Left lung (tissue), 10 donors: ENCODE results near the gene LARP1B. TPM values are rescaled to one million over a fixed set of nuclear protein-coding genes. Genes with fewer than 3 reads are reported as not detected.

Source experiments
- ATAC-seq: fragments of 200-7000 bp; cut with Tn5 transposase; one replicate; pipeline ENCODE4 v1.9.1; 2020; ENCODE audit warnings: moderate library complexity
- DNase-seq, 4 donors: peaks; one replicate each; pipeline ENCODE4 v3.0.0-alpha.2; 2013 to 2020
- H3K27ac ChIP-seq, 2 donors: fragments of 200-600 bp; sonication (generic) in 1 of 2; one replicate each; pipeline versions ENCODE4 v1.5.0 to v1.8.0; 2020 to 2021
- H3K27me3 ChIP-seq, 2 donors: fragments of 200-600 bp; sonication (generic) in 1 of 2; one replicate each; pipeline versions ENCODE4 v1.5.0 to v1.8.0; 2020 to 2021
- H3K36me3 ChIP-seq, 2 donors: fragments of 200-600 bp; sonication (generic) in 1 of 2; one replicate each; pipeline versions ENCODE4 v1.5.0 to v1.8.0; 2020 to 2021
- H3K4me1 ChIP-seq, 2 donors: fragments of 200-600 bp; one replicate each; pipeline ENCODE4 v1.8.0; 2021
- H3K4me3 ChIP-seq, 2 donors: fragments of 200-600 bp; sonication (generic) in 1 of 2; one replicate each; pipeline versions ENCODE4 v1.5.0 to v1.8.0; 2020 to 2021; ENCODE audit warnings: mild to moderate bottlenecking in 1 of 2
- H3K9me3 ChIP-seq, 2 donors: fragments of 200-600 bp; sonication (generic) in 1 of 2; one replicate each; pipeline versions ENCODE4 v1.5.0 to v1.8.0; 2020 to 2021
- CTCF ChIP-seq, 2 donors: fragments of 200-600 bp; sonication (generic) in 1 of 2; IDR thresholded peaks; one replicate each; pipeline versions ENCODE4 v1.5.0 to v1.8.0; 2021; ENCODE audit warnings: antibody characterized with exemption in 2 of 2
- intact Hi-C, 2 donors: fragments of 100-400 bp; cut with DNase I; formaldehyde crosslinking; loops; one replicate each; pipeline versions ENCODE4 v1.11.2 to v1.14.2; 2022
- polyA plus RNA-seq, 6 donors: library from polyadenylated mRNA; unstranded; fragments of 120-200 nt; gene quantifications; one replicate each; pipeline ENCODE4 v1.2.1, GENCODE V29; 2013; ENCODE audit not compliant: insufficient read length in 6 of 6
- total RNA-seq, 2 donors: library from RNA; stranded (reverse); fragmentation: NEBNext Ultra II Directional; extraction: Animal tissue kit (Norgen Biotek cat#: 25700); gene quantifications; one replicate each; pipeline ENCODE4 v1.2.1, GENCODE V29; 2021
- donor health status: DM: no; HTN: yes; CAD: no.
- donor health status: DM: no; HTN: no; CAD: no.

LARP1B gene
- total and polyA plus RNA-seq, 8 donors = 14.5 to 19.7 (median 17.2) TPM

- no peak overlapping the region for H3K4me3 ChIP-seq
- H3K4me1 ChIP-seq = no peaks in the 10 kb centered on the region
- no peak overlapping the region for H3K27ac ChIP-seq
- intact Hi-C loops = no loop called here
- DNase-seq = no peak
- no peaks in the 10 kb centered on the region for H3K9me3 ChIP-seq
- peaks cover 0 to 38% of the 10 kb centered on the region in 2 donors for H3K36me3 ChIP-seq
- ATAC-seq = no peak
- no peak for TF ChIP-seq CTCF (IDR thresholded peaks at IDR 0.05)
- no peaks in the 10 kb centered on the region for H3K27me3 ChIP-seq
Measured at GRCh38 chr4:128107766-128108165, 46.7 kb downstream of the LARP1B start.

- no peak for ATAC-seq
- no peak for TF ChIP-seq CTCF (IDR thresholded peaks at IDR 0.05)
- intact Hi-C loops = no loop called here
Measured at GRCh38 chr4:128123036-128123435, 61.9 kb downstream of the LARP1B start.

GRCh38 chr4:128130621-128131020 is 69.5 kb downstream of the LARP1B start:
- Histone ChIP-seq H3K27ac (no peak overlapping the region), H3K9me3 (no peaks in the 10 kb centered on the region), H3K27me3 (no peaks in the 10 kb centered on the region), H3K4me3 (no peak overlapping the region), H3K4me1 (no peaks in the 10 kb centered on the region), H3K36me3 (peaks cover 0 to 2% of the 10 kb centered on the region in 2 donors)
- DNase-seq (no peak), ATAC-seq (no peak)
- TF ChIP-seq CTCF (IDR thresholded peaks at IDR 0.05) = no peak
- intact Hi-C loops = no loop called here

More at GRCh38 chr4:128123036-128123435, 61.9 kb downstream of the LARP1B start:
- DNase-seq = no peak
- Histone ChIP-seq H3K27ac (no peak overlapping the region), H3K9me3 (no peaks in the 10 kb centered on the region), H3K4me3 (no peak overlapping the region), H3K27me3 (no peaks in the 10 kb centered on the region), H3K4me1 (no peaks in the 10 kb centered on the region), H3K36me3 (peaks cover 0 to 28% of the 10 kb centered on the region in 2 donors)

GRCh38 chr4:128134925-128135324 is 73.8 kb downstream of the LARP1B start:
- Histone ChIP-seq H3K4me3 (no peak overlapping the region), H3K4me1 (no peaks in the 10 kb centered on the region), H3K36me3 (no peaks in the 10 kb centered on the region), H3K27me3 (no peaks in the 10 kb centered on the region), H3K27ac (no peak overlapping the region), H3K9me3 (no peaks in the 10 kb centered on the region)
- ATAC-seq = no peak
- DNase-seq = no peak
- no peak for TF ChIP-seq CTCF (IDR thresholded peaks at IDR 0.05)
- intact Hi-C loops = no loop called here

- Histone ChIP-seq H3K36me3 (no peaks in the 10 kb centered on the region), H3K9me3 (no peaks in the 10 kb centered on the region), H3K4me3 (no peak overlapping the region), H3K27me3 (no peaks in the 10 kb centered on the region), H3K27ac (no peak overlapping the region), H3K4me1 (no peaks in the 10 kb centered on the region)
- TF ChIP-seq CTCF (IDR thresholded peaks at IDR 0.05) = no peak
- ATAC-seq (no peak), DNase-seq (no peak)
- intact Hi-C loops = no loop called here
Measured at GRCh38 chr4:128135391-128135790, 74.3 kb downstream of the LARP1B start.
